ENCODE measurements around the gene KLHDC4.

GRCh38 chr16:87703071-87703470 is 62.7 kb downstream of the KLHDC4 start:
- TF ChIP-seq CTCF (IDR thresholded peaks at IDR 0.05; ENCODE audit: insufficient read depth, low read length, poor library complexity, severe bottlenecking) (no peak), EZH2phosphoT487 (conservative IDR thresholded peaks at IDR 0.05; ENCODE audit: low read length) (no peak)

All from SU-DHL-6 (cell line).